DOHH2 (cell line): ENCODE measurements around the gene SCN8A.
"Not testable (repeated sequence)": the region's sequence is repeated elsewhere in the genome, so short reads cannot be mapped to it uniquely, and the experiment has no call there.

Experiments used
- H3F3A ChIP-seq: fragments of 200-600 bp; sonication (generic), shearing (Covaris generic); 2 replicates; pipeline ENCODE4 v1.6.0; 2016; ENCODE audit warnings: antibody characterized with exemption, mild to moderate bottlenecking; ENCODE audit not compliant: control insufficient read depth, insufficient read depth
- H3K27ac ChIP-seq: fragments of 200-600 bp; sonication (generic); 2 replicates; pipeline ENCODE4 v1.5.1; 2014; ENCODE audit warnings: low read depth, mild to moderate bottlenecking, low read length, moderate library complexity
- H3K27me3 ChIP-seq: fragments of 200-600 bp; sonication (generic); 2 replicates; pipeline ENCODE4 v1.6.1; 2014; ENCODE audit warnings: mild to moderate bottlenecking, low read length, mixed read lengths; ENCODE audit not compliant: control insufficient read depth
- H3K36me3 ChIP-seq: fragments of 200-600 bp; sonication (generic); 2 replicates; pipeline ENCODE4 v1.6.1; 2014; ENCODE audit warnings: mild to moderate bottlenecking, low read length, moderate library complexity, mixed read lengths; ENCODE audit not compliant: control insufficient read depth
- H3K4me1 ChIP-seq: fragments of 200-600 bp; sonication (generic); 2 replicates; pipeline ENCODE4 v1.6.1; 2014; ENCODE audit warnings: mild to moderate bottlenecking, low read length, mixed read lengths; ENCODE audit not compliant: control insufficient read depth
- H3K4me2 ChIP-seq: fragments of 200-600 bp; sonication (generic); 2 replicates; pipeline ENCODE4 v1.6.0; 2014; ENCODE audit warnings: mild to moderate bottlenecking, low read length, moderate library complexity
- H3K4me3 ChIP-seq: fragments of 200-600 bp; sonication (generic); 2 replicates; pipeline ENCODE4 v1.5.1; 2014; ENCODE audit warnings: mild to moderate bottlenecking, low read length, mixed read lengths
- H3K79me2 ChIP-seq: fragments of 200-600 bp; sonication (generic); 2 replicates; pipeline ENCODE4 v1.6.1; 2014; ENCODE audit warnings: mild to moderate bottlenecking, low read length, mixed read lengths; ENCODE audit not compliant: control insufficient read depth
- H3K9me2 ChIP-seq: fragments of 200-600 bp; sonication (generic); replicated peaks from 2 replicates; pipeline ENCODE4 v1.6.1; 2014; ENCODE audit warnings: mild to moderate bottlenecking, low read length, mixed read lengths; ENCODE audit not compliant: control insufficient read depth
- H3K9me3 ChIP-seq: fragments of 200-600 bp; sonication (generic); 2 replicates; pipeline ENCODE4 v1.6.1; 2014; ENCODE audit warnings: antibody characterized with exemption, low read length, mixed read lengths; ENCODE audit not compliant: control insufficient read depth, insufficient read depth
- H4K20me1 ChIP-seq: fragments of 200-600 bp; sonication (generic); 2 replicates; pipeline ENCODE4 v1.6.0; 2014; ENCODE audit warnings: low read depth, mild to moderate bottlenecking, antibody characterized with exemption, low read length, moderate library complexity; ENCODE audit not compliant: control insufficient read depth, insufficient read depth
- CTCF ChIP-seq: fragments of 200-600 bp; sonication (generic); IDR thresholded peaks from one replicate; pipeline ENCODE4 v1.5.1; 2014; ENCODE audit warnings: antibody characterized with exemption, mild to moderate bottlenecking, low read depth, low read length; ENCODE audit not compliant: poor library complexity, severe bottlenecking
- EZH2phosphoT487 ChIP-seq: fragments of 200-600 bp; sonication (generic); IDR thresholded peaks from 2 replicates; pipeline ENCODE4 v1.6.1; 2017; ENCODE audit warnings: borderline replicate concordance, mild to moderate bottlenecking, antibody characterized with exemption, low read length, moderate library complexity, mixed read lengths

Gene SCN8A

GRCh38 chr12:51793201-51793600, 202.2 kb downstream of the SCN8A start:
- Histone ChIP-seq H3K79me2 (no peaks in the 10 kb centered on the region), H3K27me3 (peaks cover 7% of the 10 kb centered on the region), H3F3A (no peaks in the 10 kb centered on the region), H3K27ac (no peak overlapping the region), H3K9me3 (no peaks in the 10 kb centered on the region), H3K4me1 (no peaks in the 10 kb centered on the region), H3K4me3 (no peak overlapping the region), H3K36me3 (no peaks in the 10 kb centered on the region), H3K9me2 (no peaks in the 10 kb centered on the region), H3K4me2 (no peak overlapping the region), H4K20me1 (no peaks in the 10 kb centered on the region)
- no peak for TF ChIP-seq EZH2phosphoT487
- no peak for TF ChIP-seq CTCF

- Histone ChIP-seq H4K20me1 (no peaks in the 10 kb centered on the region), H3K4me1 (no peaks in the 10 kb centered on the region), H3K9me3 (no peaks in the 10 kb centered on the region), H3K9me2 (no peaks in the 10 kb centered on the region), H3F3A (no peaks in the 10 kb centered on the region), H3K79me2 (no peaks in the 10 kb centered on the region), H3K36me3 (no peaks in the 10 kb centered on the region), H3K4me2 (no peak overlapping the region), H3K4me3 (no peak overlapping the region), H3K27me3 (no peaks in the 10 kb centered on the region), H3K27ac (no peak overlapping the region)
- TF ChIP-seq EZH2phosphoT487: no peak
- TF ChIP-seq CTCF: no peak
Observed at GRCh38 chr12:51797301-51797700, 206.3 kb downstream of the SCN8A start.

GRCh38 chr12:51798051-51798450, 207.0 kb downstream of the SCN8A start:
- H3K27ac ChIP-seq, H3K9me3 ChIP-seq, H3K36me3 ChIP-seq, H3K4me1 ChIP-seq, H4K20me1 ChIP-seq, H3F3A ChIP-seq, H3K4me2 ChIP-seq, H3K27me3 ChIP-seq, H3K79me2 ChIP-seq, H3K9me2 ChIP-seq, H3K4me3 ChIP-seq: not testable (repeated sequence)

GRCh38 chr12:51798501-51798900, 207.5 kb downstream of the SCN8A start:
- Histone ChIP-seq H3K27me3 (no peaks in the 10 kb centered on the region), H3K4me2 (no peak overlapping the region), H3K9me2 (no peaks in the 10 kb centered on the region), H3K4me3 (no peak overlapping the region), H3K79me2 (no peaks in the 10 kb centered on the region), H3K36me3 (no peaks in the 10 kb centered on the region), H4K20me1 (no peaks in the 10 kb centered on the region), H3K4me1 (no peaks in the 10 kb centered on the region), H3K9me3 (no peaks in the 10 kb centered on the region), H3F3A (no peaks in the 10 kb centered on the region), H3K27ac (no peak overlapping the region)
- TF ChIP-seq EZH2phosphoT487 (no peak), CTCF (no peak)
